ENCODE results near the gene GPHN.

GPHN gene

DNA sequence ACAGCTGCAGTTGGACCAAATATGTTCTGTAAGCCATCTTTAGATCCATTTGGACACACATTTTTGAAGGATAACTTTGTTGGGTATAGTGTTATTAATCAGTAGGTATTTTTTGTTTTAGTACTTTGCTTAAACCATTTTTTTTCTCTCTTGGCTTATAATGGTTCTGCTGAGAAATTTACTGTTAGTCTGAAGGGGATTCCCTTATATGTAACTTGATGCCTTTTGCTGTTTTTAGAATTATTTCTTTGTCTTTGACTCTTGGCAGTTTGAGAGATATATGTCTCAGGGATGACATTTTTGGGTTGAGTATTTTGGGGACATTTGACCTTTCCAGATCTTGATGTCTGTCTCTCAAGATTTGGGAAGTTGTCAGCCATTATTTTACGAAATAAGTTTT, 169.8 kb downstream of the GPHN start:
- no peak overlapping the region for H3K4me2 ChIP-seq (ENCODE audit: low read length)
- H3K36me3 ChIP-seq (ENCODE audit: control insufficient read depth, insufficient read depth, low read length) = no peaks in the 10 kb centered on the region
- TF ChIP-seq, protein P1, sequence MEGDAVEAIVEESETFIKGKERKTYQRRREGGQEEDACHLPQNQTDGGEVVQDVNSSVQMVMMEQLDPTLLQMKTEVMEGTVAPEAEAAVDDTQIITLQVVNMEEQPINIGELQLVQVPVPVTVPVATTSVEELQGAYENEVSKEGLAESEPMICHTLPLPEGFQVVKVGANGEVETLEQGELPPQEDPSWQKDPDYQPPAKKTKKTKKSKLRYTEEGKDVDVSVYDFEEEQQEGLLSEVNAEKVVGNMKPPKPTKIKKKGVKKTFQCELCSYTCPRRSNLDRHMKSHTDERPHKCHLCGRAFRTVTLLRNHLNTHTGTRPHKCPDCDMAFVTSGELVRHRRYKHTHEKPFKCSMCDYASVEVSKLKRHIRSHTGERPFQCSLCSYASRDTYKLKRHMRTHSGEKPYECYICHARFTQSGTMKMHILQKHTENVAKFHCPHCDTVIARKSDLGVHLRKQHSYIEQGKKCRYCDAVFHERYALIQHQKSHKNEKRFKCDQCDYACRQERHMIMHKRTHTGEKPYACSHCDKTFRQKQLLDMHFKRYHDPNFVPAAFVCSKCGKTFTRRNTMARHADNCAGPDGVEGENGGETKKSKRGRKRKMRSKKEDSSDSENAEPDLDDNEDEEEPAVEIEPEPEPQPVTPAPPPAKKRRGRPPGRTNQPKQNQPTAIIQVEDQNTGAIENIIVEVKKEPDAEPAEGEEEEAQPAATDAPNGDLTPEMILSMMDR (IDR thresholded peaks at IDR 0.05) = no peak
- H3K4me1 ChIP-seq = no peaks in the 10 kb centered on the region
- no peak overlapping the region for H2AFZ ChIP-seq
- no peak overlapping the region for H3K27ac ChIP-seq
- no peaks in the 10 kb centered on the region for H3K27me3 ChIP-seq (ENCODE audit: control insufficient read depth, insufficient read depth, low read length)
- peaks cover 5% of the 10 kb centered on the region for H3K9me3 ChIP-seq (ENCODE audit: control insufficient read depth, low read length)
- no peak overlapping the region for H3K4me3 ChIP-seq (ENCODE audit: low read depth, low read length)
- no peak overlapping the region for H3K9ac ChIP-seq
- H3K79me2 ChIP-seq = peaks cover 13% of the 10 kb centered on the region

DNA sequence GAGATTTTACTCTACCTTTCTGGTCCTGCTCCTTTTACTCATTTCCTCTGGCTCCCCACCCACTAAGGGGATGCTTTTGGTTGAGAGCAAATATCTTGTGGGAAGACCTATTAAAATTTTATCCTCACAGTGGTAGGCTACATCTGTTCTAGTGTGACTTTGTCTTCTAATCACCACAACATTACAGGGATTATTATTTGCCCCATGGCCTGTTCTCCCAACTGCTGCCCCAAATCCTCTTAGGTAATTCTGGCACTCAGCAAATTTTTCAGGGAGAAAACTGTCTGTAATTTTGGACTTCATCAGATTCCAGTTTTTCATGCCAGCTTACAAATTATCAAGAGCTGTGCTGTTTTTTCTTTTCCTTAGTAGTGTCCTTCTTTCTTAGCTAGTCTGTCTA, 172.3 kb downstream of the GPHN start:
- TF ChIP-seq, protein P1 (IDR thresholded peaks at IDR 0.05) = no peak
- no peak overlapping the region for H3K4me2 ChIP-seq (ENCODE audit: low read length)
- no peak overlapping the region for H2AFZ ChIP-seq
- no peak overlapping the region for H3K4me3 ChIP-seq (ENCODE audit: low read depth, low read length)
- H3K9me3 ChIP-seq (ENCODE audit: control insufficient read depth, low read length) = peaks cover 5% of the 10 kb centered on the region
- no peak overlapping the region for H3K9ac ChIP-seq
- no peaks in the 10 kb centered on the region for H3K36me3 ChIP-seq (ENCODE audit: control insufficient read depth, insufficient read depth, low read length)
- H3K79me2 ChIP-seq = peaks cover 13% of the 10 kb centered on the region
- no peak overlapping the region for H3K27ac ChIP-seq
- H3K4me1 ChIP-seq = no peaks in the 10 kb centered on the region
- H3K27me3 ChIP-seq (ENCODE audit: control insufficient read depth, insufficient read depth, low read length) = no peaks in the 10 kb centered on the region

DNA sequence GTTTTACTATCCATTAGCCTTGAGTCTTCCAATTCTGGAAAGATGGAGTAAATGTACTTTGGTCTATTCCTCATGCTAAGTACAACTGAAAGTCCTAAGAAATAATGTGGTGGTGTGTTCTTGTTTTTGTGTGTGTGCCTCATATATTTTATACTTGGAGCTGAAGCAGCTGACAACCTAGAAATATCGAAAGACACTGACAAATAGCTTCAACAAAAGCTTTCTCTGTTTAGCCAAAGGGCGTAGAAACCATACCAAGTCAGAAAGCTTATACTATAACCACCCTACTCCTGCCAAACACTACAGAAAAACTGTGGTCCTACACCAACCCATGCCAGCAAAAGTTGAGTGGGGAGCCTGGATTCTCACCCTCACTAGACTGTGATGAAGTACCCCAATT, 188.4 kb downstream of the GPHN start:
- H2AFZ ChIP-seq = no peak overlapping the region
- H3K79me2 ChIP-seq = peaks cover 5% of the 10 kb centered on the region
- H3K27ac ChIP-seq = no peak overlapping the region
- H3K36me3 ChIP-seq (ENCODE audit: control insufficient read depth, insufficient read depth, low read length) = no peaks in the 10 kb centered on the region
- H3K4me1 ChIP-seq = no peaks in the 10 kb centered on the region
- H3K4me3 ChIP-seq (ENCODE audit: low read depth, low read length) = no peak overlapping the region
- H3K27me3 ChIP-seq (ENCODE audit: control insufficient read depth, insufficient read depth, low read length) = no peaks in the 10 kb centered on the region
- TF ChIP-seq, protein P1 (IDR thresholded peaks at IDR 0.05) = no peak
- H3K9ac ChIP-seq = no peak overlapping the region
- H3K9me3 ChIP-seq (ENCODE audit: control insufficient read depth, low read length) = no peaks in the 10 kb centered on the region
- H3K4me2 ChIP-seq (ENCODE audit: low read length) = no peak overlapping the region

DNA sequence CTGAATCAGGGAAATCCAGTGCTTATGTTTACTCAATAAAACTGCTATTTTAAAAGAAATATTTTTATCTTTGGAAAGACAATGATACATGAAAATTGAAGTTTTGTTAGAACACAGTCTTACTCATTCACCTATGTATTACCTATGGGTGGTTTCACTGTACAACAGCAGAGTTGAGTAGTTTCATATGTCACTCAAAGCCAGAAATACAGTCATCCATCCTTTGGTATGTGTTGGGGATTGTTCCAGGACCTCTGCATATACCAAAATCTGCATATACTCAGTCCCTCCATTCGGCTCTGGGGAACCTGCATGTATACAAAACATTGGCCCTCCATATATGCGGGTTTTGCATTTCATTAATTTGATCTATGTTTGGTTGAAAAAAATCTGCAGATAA, 190.6 kb downstream of the GPHN start:
- Histone ChIP-seq H3K79me2 (peaks cover 10% of the 10 kb centered on the region), H3K36me3 (ENCODE audit: control insufficient read depth, insufficient read depth, low read length) (no peaks in the 10 kb centered on the region), H3K27me3 (ENCODE audit: control insufficient read depth, insufficient read depth, low read length) (no peaks in the 10 kb centered on the region), H3K4me2 (ENCODE audit: low read length) (no peak overlapping the region), H3K4me1 (no peaks in the 10 kb centered on the region), H3K9ac (no peak overlapping the region), H3K27ac (no peak overlapping the region), H3K4me3 (ENCODE audit: low read depth, low read length) (no peak overlapping the region), H2AFZ (no peak overlapping the region), H3K9me3 (ENCODE audit: control insufficient read depth, low read length) (no peaks in the 10 kb centered on the region)
- TF ChIP-seq, protein P1 (IDR thresholded peaks at IDR 0.05) = no peak

DNA sequence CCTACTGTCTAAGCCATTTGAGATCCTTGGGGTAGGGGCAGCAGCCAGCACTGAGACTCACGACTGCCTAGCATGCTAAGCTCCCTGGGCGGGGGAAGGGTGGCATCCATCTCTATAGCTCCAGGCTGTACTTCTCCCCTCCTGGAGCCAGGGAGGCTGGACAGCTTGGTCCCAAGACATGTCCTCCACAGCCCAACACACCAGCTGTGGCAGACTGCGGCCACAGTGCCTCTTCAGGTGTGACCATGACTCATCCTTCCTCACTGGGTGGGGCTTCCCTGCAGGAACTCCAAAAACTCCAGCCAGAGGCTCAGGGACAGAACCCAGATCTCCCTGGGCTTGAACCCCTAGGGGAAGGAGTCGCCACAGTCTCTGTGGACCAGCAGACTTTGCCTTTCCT, 193.9 kb downstream of the GPHN start:
- peaks cover 6% of the 10 kb centered on the region for H3K79me2 ChIP-seq
- no peaks in the 10 kb centered on the region for H3K27me3 ChIP-seq (ENCODE audit: control insufficient read depth, insufficient read depth, low read length)
- TF ChIP-seq, protein P1 (IDR thresholded peaks at IDR 0.05) = no peak
- H3K36me3 ChIP-seq (ENCODE audit: control insufficient read depth, insufficient read depth, low read length) = no peaks in the 10 kb centered on the region
- no peak overlapping the region for H3K9ac ChIP-seq
- no peak overlapping the region for H2AFZ ChIP-seq
- no peaks in the 10 kb centered on the region for H3K9me3 ChIP-seq (ENCODE audit: control insufficient read depth, low read length)
- no peaks in the 10 kb centered on the region for H3K4me1 ChIP-seq
- H3K4me3 ChIP-seq (ENCODE audit: low read depth, low read length) = no peak overlapping the region
- no peak overlapping the region for H3K27ac ChIP-seq
- no peak overlapping the region for H3K4me2 ChIP-seq (ENCODE audit: low read length)
